Colonic mucosa (tissue), 4 donors: ENCODE measurements around the gene CHSY1. TPM values are rescaled to one million over a fixed set of nuclear protein-coding genes. Genes with fewer than 3 reads are reported as not detected.

Experiments
- DNase-seq: peaks from one replicate; pipeline ENCODE4 v3.0.0-alpha.2; 2020
- H3K27ac ChIP-seq: fragments of 200-600 bp; one replicate; pipeline ENCODE4 v1.8.0; 2021
- H3K27me3 ChIP-seq: fragments of 200-600 bp; one replicate; pipeline ENCODE4 v1.8.0; 2021
- H3K36me3 ChIP-seq: fragments of 200-600 bp; one replicate; pipeline ENCODE4 v1.8.0; 2021
- H3K4me1 ChIP-seq: fragments of 200-600 bp; one replicate; pipeline ENCODE4 v1.8.0; 2021; ENCODE audit warnings: mild to moderate bottlenecking
- H3K4me3 ChIP-seq: fragments of 200-600 bp; one replicate; pipeline ENCODE4 v1.8.0; 2021
- H3K9ac ChIP-seq, 2 donors: one replicate each; pipeline ENCODE4 v1.7.0; 2013; ENCODE audit warnings: control low read depth in 2 of 2, low read depth in 2 of 2, low read length in 2 of 2
- H3K9me3 ChIP-seq: fragments of 200-600 bp; one replicate; pipeline ENCODE4 v1.8.0; 2021
- CTCF ChIP-seq: fragments of 200-600 bp; IDR thresholded peaks from one replicate; pipeline ENCODE4 v1.8.0; 2022; ENCODE audit warnings: antibody characterized with exemption, mild to moderate bottlenecking
- intact Hi-C: fragments of 100-400 bp; cut with DNase I; formaldehyde crosslinking; loops from one replicate; pipeline ENCODE4 v1.14.1; 2022
- total RNA-seq, 2 donors: library from RNA; stranded (reverse); fragmentation: NEBNext Ultra II Directional in 1 of 2; extraction: Animal tissue kit (Norgen Biotek cat#: 25700) in 1 of 2; gene quantifications; one replicate each; pipeline ENCODE4 v1.2.1, GENCODE V29; 2021
- donor health status: healthy.
- donor health status: DM: no; HTN: no; CAD: no.
- donor health status: DM: no; HTN: no; CAD: no.

Gene CHSY1
- total RNA-seq, 2 donors from 2014 or later = 12.3 to 13.7 TPM

- Histone ChIP-seq H3K4me1 (peaks cover 22% of the 10 kb centered on the region), H3K27me3 (no peaks in the 10 kb centered on the region)
These were observed 1.5 kb downstream of the CHSY1 start for GRCh38 chr15:101250341-101250831.

GRCh38 chr15:101248274-101248673, 3.6 kb downstream of the CHSY1 start:
- Histone ChIP-seq H3K4me3 (no peak overlapping the region), H3K36me3 (no peaks in the 10 kb centered on the region), H3K9me3 (no peaks in the 10 kb centered on the region), H3K4me1 (peaks cover 22% of the 10 kb centered on the region), H3K27me3 (no peaks in the 10 kb centered on the region), H3K9ac (no peak overlapping the region), H3K27ac (no peak overlapping the region)
- no peak for DNase-seq
- no peak for TF ChIP-seq CTCF
- intact Hi-C loops = no loop called here

More at GRCh38 chr15:101250341-101250831, 1.5 kb downstream of the CHSY1 start:
- Histone ChIP-seq H3K9ac (peak overlapping the region; percentile 75 to 83), H3K36me3 (no peaks in the 10 kb centered on the region), H3K9me3 (no peaks in the 10 kb centered on the region), H3K27ac (peak overlapping the region; percentile 44), H3K4me3 (peak overlapping the region; percentile 89)
- no peak for TF ChIP-seq CTCF
- DNase-seq = no peak
- intact Hi-C loops = no loop called here

- Histone ChIP-seq H3K4me3 (no peak overlapping the region), H3K36me3 (no peaks in the 10 kb centered on the region), H3K4me1 (peaks cover 15% of the 10 kb centered on the region), H3K9ac (no peak overlapping the region), H3K27ac (no peak overlapping the region), H3K9me3 (no peaks in the 10 kb centered on the region), H3K27me3 (no peaks in the 10 kb centered on the region)
- intact Hi-C loops = no loop called here
- DNase-seq = no peak
- TF ChIP-seq CTCF = no peak
These were observed 4.8 kb downstream of the CHSY1 start for GRCh38 chr15:101246824-101247745.

- no peak for DNase-seq
- H3K4me1 ChIP-seq = peaks cover 15% of the 10 kb centered on the region
- H3K36me3 ChIP-seq = no peaks in the 10 kb centered on the region
- H3K27me3 ChIP-seq = no peaks in the 10 kb centered on the region
- intact Hi-C loops = no loop called here
- H3K4me3 ChIP-seq = no peak overlapping the region
- no peaks in the 10 kb centered on the region for H3K9me3 ChIP-seq
- no peak for TF ChIP-seq CTCF
- H3K27ac ChIP-seq = no peak overlapping the region
- no peak overlapping the region for H3K9ac ChIP-seq
These were observed 5.5 kb downstream of the CHSY1 start for GRCh38 chr15:101246391-101246790.

- intact Hi-C loops = no loop called here
- no peak for DNase-seq
- no peaks in the 10 kb centered on the region for H3K27me3 ChIP-seq
- no peak for TF ChIP-seq CTCF
- no peaks in the 10 kb centered on the region for H3K9me3 ChIP-seq
- peak overlapping the region in 1 of 2 donors; percentile 21 for H3K9ac ChIP-seq
- no peak overlapping the region for H3K4me3 ChIP-seq
- peaks cover 10% of the 10 kb centered on the region for H3K4me1 ChIP-seq
- H3K36me3 ChIP-seq = no peaks in the 10 kb centered on the region
- H3K27ac ChIP-seq = no peak overlapping the region
These were observed 6.8 kb downstream of the CHSY1 start for GRCh38 chr15:101244889-101245668.
